ENCODE data around the gene DPEP3. TPM values are rescaled to one million over a fixed set of nuclear protein-coding genes. Genes with fewer than 3 reads are reported as not detected.

Gene DPEP3
- total RNA-seq, 1 experiment from 2014 or later, result not detected

GRCh38 chr16:67928147-67928546 is 52.2 kb downstream of the DPEP3 start:
- Histone ChIP-seq H3K27me3 (ENCODE audit: low read length) (no peaks in the 10 kb centered on the region), H3K9ac (ENCODE audit: low read length) (no peak overlapping the region)
- intact Hi-C loops (cut with micrococcal nuclease), result loop anchor here (1.0 to 5.0 kb wide), 3 partner anchors 45 to 111 kb away; partner anchors contain the start of gene THAP11

GRCh38 chr16:67927131-67927941 is 53.0 kb downstream of the DPEP3 start:
- ChIA-PET POLR2A (ENCODE audit: unreplicated experiment) (no interaction called here), CTCF (no interaction called here)
- Histone ChIP-seq H3K4me3 (ENCODE audit: low read length) (no peak overlapping the region), H3K9ac (ENCODE audit: low read length) (no peak overlapping the region), H4K20me1 (ENCODE audit: low read length) (no peaks in the 10 kb centered on the region), H3K9me3 (ENCODE audit: low read length) (no peaks in the 10 kb centered on the region), H3K27me3 (ENCODE audit: low read length) (no peaks in the 10 kb centered on the region), H3K27ac (ENCODE audit: low read length) (peak overlapping the region; percentile 77), H3K9me2 (replicated peaks; ENCODE audit: low read length) (no peaks in the 10 kb centered on the region), H3K4me1 (ENCODE audit: insufficient read depth, low read length) (peaks cover 18% of the 10 kb centered on the region), H3K4me2 (ENCODE audit: low read length) (no peak overlapping the region), H3K36me3 (ENCODE audit: low read depth, low read length) (no peaks in the 10 kb centered on the region), H3K79me2 (ENCODE audit: low read length) (no peaks in the 10 kb centered on the region), H2AFZ (ENCODE audit: low read length) (no peak overlapping the region), H3F3A (ENCODE audit: low read length, unreplicated experiment) (no peaks in the 10 kb centered on the region)
- intact Hi-C loops (cut with micrococcal nuclease), result loop anchor here (5.0 kb wide), 1 partner anchor 85 kb away; the partner anchor contains the start of gene THAP11
- TF ChIP-seq EZH2 (IDR thresholded peaks at IDR 0.05; ENCODE audit: low read length, unreplicated experiment) (no peak), EZH2phosphoT487 (IDR thresholded peaks at IDR 0.05; ENCODE audit: borderline replicate concordance, low read length) (no peak), CTCF (conservative IDR thresholded peaks at IDR 0.05; ENCODE audit: low read depth, low read length) (no peak)
- no TSS peak for BruUV-seq (replicated peaks)
- DNase-seq, result no peak
- no peak for ATAC-seq

More at GRCh38 chr16:67928147-67928546, 52.2 kb downstream of the DPEP3 start:
- no peak for TF ChIP-seq CTCF (conservative IDR thresholded peaks at IDR 0.05; ENCODE audit: low read depth, low read length)
- no peak for TF ChIP-seq EZH2phosphoT487 (IDR thresholded peaks at IDR 0.05; ENCODE audit: borderline replicate concordance, low read length)
- TF ChIP-seq EZH2 (IDR thresholded peaks at IDR 0.05; ENCODE audit: low read length, unreplicated experiment), result no peak
- no peaks in the 10 kb centered on the region for H3K79me2 ChIP-seq (ENCODE audit: low read length)
- H3K27ac ChIP-seq (ENCODE audit: low read length), result no peak overlapping the region
- no peaks in the 10 kb centered on the region for H3F3A ChIP-seq (ENCODE audit: low read length, unreplicated experiment)
- no peaks in the 10 kb centered on the region for H3K9me3 ChIP-seq (ENCODE audit: low read length)
- H2AFZ ChIP-seq (ENCODE audit: low read length), result no peak overlapping the region
- H4K20me1 ChIP-seq (ENCODE audit: low read length), result no peaks in the 10 kb centered on the region
- H3K9me2 ChIP-seq (replicated peaks; ENCODE audit: low read length), result no peaks in the 10 kb centered on the region
- no TSS peak for BruUV-seq (replicated peaks)
- H3K4me3 ChIP-seq (ENCODE audit: low read length), result no peak overlapping the region
- no peaks in the 10 kb centered on the region for H3K36me3 ChIP-seq (ENCODE audit: low read depth, low read length)
- ChIA-PET CTCF (no interaction called here), POLR2A (ENCODE audit: unreplicated experiment) (no interaction called here)
- ATAC-seq (no peak), DNase-seq (no peak)
- H3K4me2 ChIP-seq (ENCODE audit: low read length), result no peak overlapping the region
- peaks cover 18% of the 10 kb centered on the region for H3K4me1 ChIP-seq (ENCODE audit: insufficient read depth, low read length)
